ENCODE measurements around the gene CLEC3B.

CLEC3B gene

DNA sequence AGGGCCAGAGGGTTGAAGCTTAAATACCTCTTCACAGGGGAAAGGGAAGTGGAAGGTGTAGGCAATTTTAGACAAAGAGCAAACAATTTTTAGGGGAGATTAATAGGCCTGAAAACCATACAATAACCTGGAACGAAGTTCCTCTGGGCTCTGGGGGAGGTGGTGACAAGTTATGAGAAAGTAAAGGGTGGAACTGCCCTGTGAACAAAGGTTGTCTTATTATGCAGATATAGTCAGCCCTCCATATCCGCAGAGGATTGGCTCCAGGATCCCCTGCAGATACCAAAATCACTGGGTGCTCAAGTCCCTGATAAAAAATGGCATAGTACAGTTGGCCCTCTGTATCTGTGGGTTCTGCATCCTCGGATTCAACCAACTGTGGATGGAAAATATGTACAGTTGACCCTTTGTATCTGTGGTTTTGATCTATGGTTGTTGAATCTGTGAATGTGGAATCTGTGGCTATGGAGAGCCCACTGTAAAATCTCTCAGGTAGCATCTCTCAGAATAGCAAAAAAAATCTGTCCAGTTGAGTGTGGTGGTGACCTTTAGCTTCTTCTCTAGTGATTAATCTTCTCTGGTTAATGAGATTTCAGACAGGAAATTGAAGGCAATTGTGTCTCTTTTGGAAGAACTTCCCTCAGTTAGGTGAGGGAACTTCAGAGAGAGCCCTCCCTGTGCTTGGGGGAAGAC is 40.2 kb downstream of the CLEC3B start:
- Histone ChIP-seq H3F3A (ENCODE audit: low read depth) (no peaks in the 10 kb centered on the region), H3K4me1 (ENCODE audit: insufficient read depth, low read length, poor library complexity, severe bottlenecking) (peaks cover 16% of the 10 kb centered on the region), H3K4me2 (ENCODE audit: low read depth, low read length, poor library complexity, severe bottlenecking) (no peak overlapping the region), H3K9me2 (replicated peaks; ENCODE audit: low read depth, low read length) (no peaks in the 10 kb centered on the region), H3K9ac (ENCODE audit: low read depth, low read length, poor library complexity, severe bottlenecking) (no peak overlapping the region), H3K4me3 (ENCODE audit: low read length, poor library complexity, severe bottlenecking) (no peak overlapping the region), H3K79me2 (ENCODE audit: insufficient read depth, low read length) (no peaks in the 10 kb centered on the region), H4K20me1 (ENCODE audit: insufficient read depth, low read length, poor library complexity, severe bottlenecking) (no peaks in the 10 kb centered on the region), H3K27me3 (ENCODE audit: insufficient read depth, low read length, poor library complexity, severe bottlenecking) (no peaks in the 10 kb centered on the region), H3K36me3 (ENCODE audit: insufficient read depth, low read length) (no peaks in the 10 kb centered on the region), H3K9me3 (ENCODE audit: insufficient read depth, low read depth, low read length) (no peaks in the 10 kb centered on the region), H2AFZ (ENCODE audit: low read length) (no peak overlapping the region)
- TF ChIP-seq, protein P1, sequence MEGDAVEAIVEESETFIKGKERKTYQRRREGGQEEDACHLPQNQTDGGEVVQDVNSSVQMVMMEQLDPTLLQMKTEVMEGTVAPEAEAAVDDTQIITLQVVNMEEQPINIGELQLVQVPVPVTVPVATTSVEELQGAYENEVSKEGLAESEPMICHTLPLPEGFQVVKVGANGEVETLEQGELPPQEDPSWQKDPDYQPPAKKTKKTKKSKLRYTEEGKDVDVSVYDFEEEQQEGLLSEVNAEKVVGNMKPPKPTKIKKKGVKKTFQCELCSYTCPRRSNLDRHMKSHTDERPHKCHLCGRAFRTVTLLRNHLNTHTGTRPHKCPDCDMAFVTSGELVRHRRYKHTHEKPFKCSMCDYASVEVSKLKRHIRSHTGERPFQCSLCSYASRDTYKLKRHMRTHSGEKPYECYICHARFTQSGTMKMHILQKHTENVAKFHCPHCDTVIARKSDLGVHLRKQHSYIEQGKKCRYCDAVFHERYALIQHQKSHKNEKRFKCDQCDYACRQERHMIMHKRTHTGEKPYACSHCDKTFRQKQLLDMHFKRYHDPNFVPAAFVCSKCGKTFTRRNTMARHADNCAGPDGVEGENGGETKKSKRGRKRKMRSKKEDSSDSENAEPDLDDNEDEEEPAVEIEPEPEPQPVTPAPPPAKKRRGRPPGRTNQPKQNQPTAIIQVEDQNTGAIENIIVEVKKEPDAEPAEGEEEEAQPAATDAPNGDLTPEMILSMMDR (conservative IDR thresholded peaks at IDR 0.05; ENCODE audit: low read length): no peak
- TF ChIP-seq EZH2phosphoT487 (IDR thresholded peaks at IDR 0.05; ENCODE audit: borderline replicate concordance): no peak

GRCh38 chr3:45067486-45067885 is 41.4 kb downstream of the CLEC3B start:
- H3K9ac ChIP-seq (ENCODE audit: low read depth, low read length, poor library complexity, severe bottlenecking): no peak overlapping the region
- no peaks in the 10 kb centered on the region for H4K20me1 ChIP-seq (ENCODE audit: insufficient read depth, low read length, poor library complexity, severe bottlenecking)
- H3F3A ChIP-seq (ENCODE audit: low read depth): no peaks in the 10 kb centered on the region
- H3K4me2 ChIP-seq (ENCODE audit: low read depth, low read length, poor library complexity, severe bottlenecking): no peak overlapping the region
- no peaks in the 10 kb centered on the region for H3K27me3 ChIP-seq (ENCODE audit: insufficient read depth, low read length, poor library complexity, severe bottlenecking)
- H3K9me2 ChIP-seq (replicated peaks; ENCODE audit: low read depth, low read length): no peaks in the 10 kb centered on the region
- no peak for TF ChIP-seq EZH2phosphoT487 (IDR thresholded peaks at IDR 0.05; ENCODE audit: borderline replicate concordance)
- peaks cover 16% of the 10 kb centered on the region for H3K4me1 ChIP-seq (ENCODE audit: insufficient read depth, low read length, poor library complexity, severe bottlenecking)
- no peaks in the 10 kb centered on the region for H3K36me3 ChIP-seq (ENCODE audit: insufficient read depth, low read length)
- no peak overlapping the region for H3K4me3 ChIP-seq (ENCODE audit: low read length, poor library complexity, severe bottlenecking)
- H3K79me2 ChIP-seq (ENCODE audit: insufficient read depth, low read length): no peaks in the 10 kb centered on the region
- no peaks in the 10 kb centered on the region for H3K9me3 ChIP-seq (ENCODE audit: insufficient read depth, low read depth, low read length)
- no peak overlapping the region for H2AFZ ChIP-seq (ENCODE audit: low read length)

DNA sequence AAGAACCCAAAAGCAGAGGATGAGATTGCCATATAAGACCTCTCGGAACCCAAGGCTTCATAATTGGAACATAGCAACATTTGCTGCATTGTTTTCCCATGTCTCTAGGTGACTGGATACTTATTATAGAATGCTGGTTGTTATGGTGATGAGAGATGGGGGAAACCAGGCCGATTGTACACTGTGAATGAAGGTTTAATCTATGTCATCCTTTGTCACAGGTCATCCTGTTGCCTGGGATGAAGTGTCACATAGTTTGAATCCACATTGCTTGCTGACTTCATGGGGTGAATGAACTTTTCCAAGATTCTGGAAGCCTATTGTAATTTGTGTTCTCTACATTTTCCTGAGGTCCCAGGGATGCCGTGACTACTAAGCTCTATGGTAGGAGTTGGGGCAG is 41.8 kb downstream of the CLEC3B start:
- H3K9ac ChIP-seq (ENCODE audit: low read depth, low read length, poor library complexity, severe bottlenecking): no peak overlapping the region
- H3K79me2 ChIP-seq (ENCODE audit: insufficient read depth, low read length): no peaks in the 10 kb centered on the region
- H3K36me3 ChIP-seq (ENCODE audit: insufficient read depth, low read length): no peaks in the 10 kb centered on the region
- no peaks in the 10 kb centered on the region for H3K9me3 ChIP-seq (ENCODE audit: insufficient read depth, low read depth, low read length)
- no peak overlapping the region for H2AFZ ChIP-seq (ENCODE audit: low read length)
- TF ChIP-seq, protein P1 (conservative IDR thresholded peaks at IDR 0.05; ENCODE audit: low read length): no peak
- no peak for TF ChIP-seq EZH2phosphoT487 (IDR thresholded peaks at IDR 0.05; ENCODE audit: borderline replicate concordance)
- H3K4me1 ChIP-seq (ENCODE audit: insufficient read depth, low read length, poor library complexity, severe bottlenecking): peaks cover 16% of the 10 kb centered on the region
- H3F3A ChIP-seq (ENCODE audit: low read depth): no peaks in the 10 kb centered on the region
- no peak overlapping the region for H3K4me2 ChIP-seq (ENCODE audit: low read depth, low read length, poor library complexity, severe bottlenecking)
- H3K27me3 ChIP-seq (ENCODE audit: insufficient read depth, low read length, poor library complexity, severe bottlenecking): no peaks in the 10 kb centered on the region
- H4K20me1 ChIP-seq (ENCODE audit: insufficient read depth, low read length, poor library complexity, severe bottlenecking): no peaks in the 10 kb centered on the region
- no peak overlapping the region for H3K4me3 ChIP-seq (ENCODE audit: low read length, poor library complexity, severe bottlenecking)
- no peaks in the 10 kb centered on the region for H3K9me2 ChIP-seq (replicated peaks; ENCODE audit: low read depth, low read length)

GRCh38 chr3:45071075-45071474 is 45.0 kb downstream of the CLEC3B start:
- Histone ChIP-seq H3K4me2 (ENCODE audit: low read depth, low read length, poor library complexity, severe bottlenecking) (no peak overlapping the region), H3F3A (ENCODE audit: low read depth) (no peaks in the 10 kb centered on the region), H3K4me1 (ENCODE audit: insufficient read depth, low read length, poor library complexity, severe bottlenecking) (peaks cover 11% of the 10 kb centered on the region), H3K36me3 (ENCODE audit: insufficient read depth, low read length) (no peaks in the 10 kb centered on the region), H3K27me3 (ENCODE audit: insufficient read depth, low read length, poor library complexity, severe bottlenecking) (no peaks in the 10 kb centered on the region), H3K9ac (ENCODE audit: low read depth, low read length, poor library complexity, severe bottlenecking) (no peak overlapping the region), H3K79me2 (ENCODE audit: insufficient read depth, low read length) (no peaks in the 10 kb centered on the region), H4K20me1 (ENCODE audit: insufficient read depth, low read length, poor library complexity, severe bottlenecking) (no peaks in the 10 kb centered on the region), H3K4me3 (ENCODE audit: low read length, poor library complexity, severe bottlenecking) (no peak overlapping the region), H3K9me3 (ENCODE audit: insufficient read depth, low read depth, low read length) (no peaks in the 10 kb centered on the region), H2AFZ (ENCODE audit: low read length) (no peak overlapping the region), H3K9me2 (replicated peaks; ENCODE audit: low read depth, low read length) (no peaks in the 10 kb centered on the region)
- TF ChIP-seq, protein P1 (conservative IDR thresholded peaks at IDR 0.05; ENCODE audit: low read length): no peak
- TF ChIP-seq EZH2phosphoT487 (IDR thresholded peaks at IDR 0.05; ENCODE audit: borderline replicate concordance): no peak

Data from Loucy (cell line).